ENCODE measurements around the gene IL22RA2.

DNA sequence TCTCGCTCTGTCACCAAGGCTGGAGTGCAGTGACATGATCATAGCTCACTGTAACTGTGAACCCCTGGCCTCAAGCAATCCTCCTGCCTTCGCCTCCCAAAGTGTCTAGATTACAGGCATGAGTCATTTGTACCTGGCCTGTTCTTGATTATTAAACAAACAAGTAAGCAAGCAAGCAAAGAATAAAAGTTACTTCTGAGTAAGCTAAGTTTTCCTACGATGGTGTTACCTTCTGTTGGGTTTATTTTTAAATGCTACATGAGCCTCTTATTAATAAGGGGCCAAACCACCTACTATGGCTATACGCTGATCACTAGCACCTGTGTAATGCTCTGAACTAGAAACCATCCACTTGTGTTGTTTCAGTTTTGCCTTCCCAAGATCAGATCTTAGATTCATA lies 50.8 kb downstream of the IL22RA2 start:
- TF ChIP-seq JUND (IDR thresholded peaks at IDR 0.05), result no peak
- TF ChIP-seq, protein P1, sequence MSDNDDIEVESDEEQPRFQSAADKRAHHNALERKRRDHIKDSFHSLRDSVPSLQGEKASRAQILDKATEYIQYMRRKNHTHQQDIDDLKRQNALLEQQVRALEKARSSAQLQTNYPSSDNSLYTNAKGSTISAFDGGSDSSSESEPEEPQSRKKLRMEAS (IDR thresholded peaks at IDR 0.05), result no peak
- TF ChIP-seq, protein P2, sequence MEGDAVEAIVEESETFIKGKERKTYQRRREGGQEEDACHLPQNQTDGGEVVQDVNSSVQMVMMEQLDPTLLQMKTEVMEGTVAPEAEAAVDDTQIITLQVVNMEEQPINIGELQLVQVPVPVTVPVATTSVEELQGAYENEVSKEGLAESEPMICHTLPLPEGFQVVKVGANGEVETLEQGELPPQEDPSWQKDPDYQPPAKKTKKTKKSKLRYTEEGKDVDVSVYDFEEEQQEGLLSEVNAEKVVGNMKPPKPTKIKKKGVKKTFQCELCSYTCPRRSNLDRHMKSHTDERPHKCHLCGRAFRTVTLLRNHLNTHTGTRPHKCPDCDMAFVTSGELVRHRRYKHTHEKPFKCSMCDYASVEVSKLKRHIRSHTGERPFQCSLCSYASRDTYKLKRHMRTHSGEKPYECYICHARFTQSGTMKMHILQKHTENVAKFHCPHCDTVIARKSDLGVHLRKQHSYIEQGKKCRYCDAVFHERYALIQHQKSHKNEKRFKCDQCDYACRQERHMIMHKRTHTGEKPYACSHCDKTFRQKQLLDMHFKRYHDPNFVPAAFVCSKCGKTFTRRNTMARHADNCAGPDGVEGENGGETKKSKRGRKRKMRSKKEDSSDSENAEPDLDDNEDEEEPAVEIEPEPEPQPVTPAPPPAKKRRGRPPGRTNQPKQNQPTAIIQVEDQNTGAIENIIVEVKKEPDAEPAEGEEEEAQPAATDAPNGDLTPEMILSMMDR (IDR thresholded peaks at IDR 0.05; ENCODE audit: low read depth, low read length, missing input control), result no peak
- TF ChIP-seq GABPA (IDR thresholded peaks at IDR 0.05 in 1 of 2, conservative IDR thresholded peaks at IDR 0.05 in 1 of 2), result no peak
- TF ChIP-seq, protein P3, sequence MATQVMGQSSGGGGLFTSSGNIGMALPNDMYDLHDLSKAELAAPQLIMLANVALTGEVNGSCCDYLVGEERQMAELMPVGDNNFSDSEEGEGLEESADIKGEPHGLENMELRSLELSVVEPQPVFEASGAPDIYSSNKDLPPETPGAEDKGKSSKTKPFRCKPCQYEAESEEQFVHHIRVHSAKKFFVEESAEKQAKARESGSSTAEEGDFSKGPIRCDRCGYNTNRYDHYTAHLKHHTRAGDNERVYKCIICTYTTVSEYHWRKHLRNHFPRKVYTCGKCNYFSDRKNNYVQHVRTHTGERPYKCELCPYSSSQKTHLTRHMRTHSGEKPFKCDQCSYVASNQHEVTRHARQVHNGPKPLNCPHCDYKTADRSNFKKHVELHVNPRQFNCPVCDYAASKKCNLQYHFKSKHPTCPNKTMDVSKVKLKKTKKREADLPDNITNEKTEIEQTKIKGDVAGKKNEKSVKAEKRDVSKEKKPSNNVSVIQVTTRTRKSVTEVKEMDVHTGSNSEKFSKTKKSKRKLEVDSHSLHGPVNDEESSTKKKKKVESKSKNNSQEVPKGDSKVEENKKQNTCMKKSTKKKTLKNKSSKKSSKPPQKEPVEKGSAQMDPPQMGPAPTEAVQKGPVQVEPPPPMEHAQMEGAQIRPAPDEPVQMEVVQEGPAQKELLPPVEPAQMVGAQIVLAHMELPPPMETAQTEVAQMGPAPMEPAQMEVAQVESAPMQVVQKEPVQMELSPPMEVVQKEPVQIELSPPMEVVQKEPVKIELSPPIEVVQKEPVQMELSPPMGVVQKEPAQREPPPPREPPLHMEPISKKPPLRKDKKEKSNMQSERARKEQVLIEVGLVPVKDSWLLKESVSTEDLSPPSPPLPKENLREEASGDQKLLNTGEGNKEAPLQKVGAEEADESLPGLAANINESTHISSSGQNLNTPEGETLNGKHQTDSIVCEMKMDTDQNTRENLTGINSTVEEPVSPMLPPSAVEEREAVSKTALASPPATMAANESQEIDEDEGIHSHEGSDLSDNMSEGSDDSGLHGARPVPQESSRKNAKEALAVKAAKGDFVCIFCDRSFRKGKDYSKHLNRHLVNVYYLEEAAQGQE (IDR thresholded peaks at IDR 0.05), result no peak
- no peak for TF ChIP-seq RAD21 (IDR thresholded peaks at IDR 0.05)
- no peak for TF ChIP-seq SP1 (IDR thresholded peaks at IDR 0.05)
- TF ChIP-seq TAF1 (conservative IDR thresholded peaks at IDR 0.05), result no peak
